Mucosa of descending colon (tissue), 3 donors: ENCODE results near the gene ITGAL. TPM values are rescaled to one million over a fixed set of nuclear protein-coding genes. Genes with fewer than 3 reads are reported as not detected.

Source experiments
- ATAC-seq: fragments of 200-7000 bp; cut with Tn5 transposase; one replicate; pipeline ENCODE4 v1.9.1; 2020; ENCODE audit warnings: mild to moderate bottlenecking, moderate library complexity
- DNase-seq, 3 donors: peaks; one replicate each; pipeline ENCODE4 v3.0.0-alpha.2; 2020
- H3K36me3 ChIP-seq: fragments of 200-600 bp; one replicate; pipeline ENCODE4 v1.8.0; 2021; ENCODE audit warnings: low read depth, mild to moderate bottlenecking
- H3K4me1 ChIP-seq: fragments of 200-600 bp; one replicate; pipeline ENCODE4 v1.8.0; 2021; ENCODE audit warnings: low read depth, mild to moderate bottlenecking
- H3K4me3 ChIP-seq: fragments of 200-600 bp; one replicate; pipeline ENCODE4 v1.8.0; 2021; ENCODE audit warnings: mild to moderate bottlenecking
- H3K9me3 ChIP-seq: fragments of 200-600 bp; one replicate; pipeline ENCODE4 v1.8.0; 2021; ENCODE audit warnings: mild to moderate bottlenecking
- CTCF ChIP-seq: fragments of 200-600 bp; IDR thresholded peaks from one replicate; pipeline ENCODE4 v1.8.0; 2022; ENCODE audit warnings: antibody characterized with exemption, mild to moderate bottlenecking
- intact Hi-C, 2 donors: fragments of 100-400 bp; cut with DNase I in 1 of 2; cut with micrococcal nuclease in 1 of 2; formaldehyde crosslinking; loops; one replicate each; pipeline versions ENCODE4 v1.11.0 to v1.11.1; 2022; cut with DNase I, micrococcal nuclease
- total RNA-seq, 3 donors: library from RNA; stranded (reverse); fragmentation: NEBNext Ultra II Directional in 2 of 3; extraction: Animal tissue kit (Norgen Biotek cat#: 25700) in 2 of 3; gene quantifications; one replicate each; pipeline versions ENCODE4 v1.2.1 to v1.2.4, GENCODE V29; 2021 to 2023
- donor health status: DM: no; HTN: no; CAD: no; lungs with moderate emphysema.
- donor health status: DM: no; HTN: no; CAD: no.
- donor health status: DM: no; HTN: yes; CAD: no.

ITGAL gene
- total RNA-seq, 3 donors from 2014 or later, result 8.1 to 14.8 (median 8.5) TPM

GRCh38 chr16:30532285-30533145 lies 60.0 kb downstream of the ITGAL start:
- DNase-seq, result no peak
- peaks cover 24% of the 10 kb centered on the region for H3K4me1 ChIP-seq
- intact Hi-C loops, result no loop called here
- no peak overlapping the region for H3K4me3 ChIP-seq
- ATAC-seq, result no peak
- peaks cover 2% of the 10 kb centered on the region for H3K36me3 ChIP-seq
- no peak for TF ChIP-seq CTCF
- H3K9me3 ChIP-seq, result no peaks in the 10 kb centered on the region

GRCh38 chr16:30533146-30533522 lies 60.6 kb downstream of the ITGAL start:
- Histone ChIP-seq H3K9me3 (no peaks in the 10 kb centered on the region), H3K36me3 (peaks cover 2% of the 10 kb centered on the region), H3K4me3 (no peak overlapping the region), H3K4me1 (peaks cover 19% of the 10 kb centered on the region)
- intact Hi-C loops, result no loop called here
- DNase-seq (peak in 2 of 3 donors; percentile 63 to 64), ATAC-seq (no peak)
- TF ChIP-seq CTCF, result no peak

GRCh38 chr16:30533748-30534367 lies 61.3 kb downstream of the ITGAL start:
- no peak for TF ChIP-seq CTCF
- peak overlapping the region; percentile 74 for H3K4me3 ChIP-seq
- no peaks in the 10 kb centered on the region for H3K9me3 ChIP-seq
- peak; percentile 31 for ATAC-seq
- H3K4me1 ChIP-seq, result peaks cover 19% of the 10 kb centered on the region
- no peak for DNase-seq
- H3K36me3 ChIP-seq, result peaks cover 2% of the 10 kb centered on the region
- intact Hi-C loops, result no loop called here

- peak; percentile 94 to 95 (median 95) for DNase-seq
- ATAC-seq, result peak; percentile 92
- peak within 1 kb of the TSS; percentile 74 for H3K4me3 ChIP-seq
- peaks cover 19% of the 10 kb centered on the region for H3K4me1 ChIP-seq
- peaks cover 2% of the 10 kb centered on the region for H3K36me3 ChIP-seq
- TF ChIP-seq CTCF, result no peak
- no peaks in the 10 kb centered on the region for H3K9me3 ChIP-seq
- intact Hi-C loops, result no loop called here
Observed at GRCh38 chr16:30534368-30535105, 62.0 kb downstream of the ITGAL start, which contains the start of gene ZNF747. Gene ZNF747, minus strand, starts transcription at chr16:30534858. Its CDS starts 179 bp downstream, at chr16:30534679.

- TF ChIP-seq CTCF, result no peak
- intact Hi-C loops, result no loop called here
- Histone ChIP-seq H3K4me3 (peak overlapping the region; percentile 74), H3K9me3 (no peaks in the 10 kb centered on the region), H3K36me3 (peaks cover 2% of the 10 kb centered on the region), H3K4me1 (peaks cover 19% of the 10 kb centered on the region)
- DNase-seq, result no peak
- peak; percentile 12 for ATAC-seq
Observed at GRCh38 chr16:30535106-30535776, 62.7 kb downstream of the ITGAL start.
